ENCODE measurements around the gene TAX1BP1.

The TAX1BP1 gene

GRCh38 chr7:27739909-27740448 is at the start of gene TAX1BP1:
TSS of gene TAX1BP1 (plus strand) at chr7:27740162. CDS start at chr7:27748525, 8,363 bp downstream.
- DNase-seq = peak; percentile 92

- no peak for DNase-seq
Observed at GRCh38 chr7:27690649-27691048, 49.3 kb upstream of the TAX1BP1 start.

GRCh38 chr7:27693794-27694193 is 46.2 kb upstream of the TAX1BP1 start:
- no peak for DNase-seq

- no peak for DNase-seq
Observed at GRCh38 chr7:27695096-27695495, 44.9 kb upstream of the TAX1BP1 start.

GRCh38 chr7:27697861-27698430 is 42.0 kb upstream of the TAX1BP1 start:
- DNase-seq = no peak

- DNase-seq = no peak
Observed at GRCh38 chr7:27699751-27700150, 40.2 kb upstream of the TAX1BP1 start.

DNA sequence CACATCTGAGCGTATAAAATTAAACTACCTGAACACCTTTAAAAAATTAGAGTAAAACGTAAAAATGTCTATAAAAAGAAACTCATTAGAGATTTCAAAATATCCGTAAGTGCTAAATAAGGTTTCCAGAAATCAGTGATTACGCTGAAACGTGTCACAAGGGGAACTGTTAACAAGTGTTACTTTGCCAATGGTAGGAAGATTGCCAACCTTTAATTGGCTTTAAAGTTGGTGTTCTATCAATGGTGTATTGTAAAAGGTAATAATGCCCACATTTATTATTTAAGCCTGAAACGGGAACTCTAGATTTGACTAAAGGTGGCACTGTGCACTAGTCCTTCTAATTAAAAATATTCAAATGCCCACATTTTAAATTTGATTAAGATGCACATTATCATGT is 39.5 kb upstream of the TAX1BP1 start:
- no peak for DNase-seq

- DNase-seq = no peak
Observed at GRCh38 chr7:27703181-27703580, 36.8 kb upstream of the TAX1BP1 start.

DNA sequence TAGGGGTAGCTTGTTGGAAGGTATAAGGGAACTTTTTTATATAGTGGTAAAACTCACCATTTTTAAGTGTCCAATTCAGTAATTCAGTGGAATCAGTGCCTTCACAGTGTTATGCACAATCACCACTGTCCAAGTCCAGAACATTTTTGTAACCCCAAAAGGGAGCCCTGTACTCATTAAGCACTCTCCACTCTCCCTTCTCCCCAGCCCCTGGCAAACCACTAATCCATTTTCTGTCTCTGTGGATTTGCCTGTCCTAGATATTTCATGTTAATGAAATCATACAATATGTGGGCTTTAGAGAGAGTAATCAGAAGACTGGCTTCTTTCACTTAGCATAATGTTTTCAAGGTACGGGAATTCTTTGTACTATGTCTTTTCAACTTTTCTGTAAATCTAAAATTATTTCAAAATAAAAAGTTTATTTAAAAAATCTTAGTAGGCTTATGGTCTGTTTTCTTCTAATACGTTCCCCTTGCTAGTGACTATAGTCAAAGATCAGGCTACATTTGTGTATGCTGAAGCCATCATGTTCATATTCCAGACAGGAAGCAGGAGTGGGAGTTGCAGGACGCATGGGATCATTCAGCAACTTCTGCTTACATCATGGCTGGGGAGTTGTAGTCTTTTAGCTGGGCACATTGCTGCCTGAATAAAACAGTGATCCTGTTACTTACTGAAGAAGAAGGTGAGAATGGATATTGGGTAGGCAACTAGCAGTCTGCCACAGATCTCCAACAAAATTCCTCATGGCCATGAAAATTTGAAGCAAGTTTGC is 35.4 kb upstream of the TAX1BP1 start:
- no peak for DNase-seq

DNA sequence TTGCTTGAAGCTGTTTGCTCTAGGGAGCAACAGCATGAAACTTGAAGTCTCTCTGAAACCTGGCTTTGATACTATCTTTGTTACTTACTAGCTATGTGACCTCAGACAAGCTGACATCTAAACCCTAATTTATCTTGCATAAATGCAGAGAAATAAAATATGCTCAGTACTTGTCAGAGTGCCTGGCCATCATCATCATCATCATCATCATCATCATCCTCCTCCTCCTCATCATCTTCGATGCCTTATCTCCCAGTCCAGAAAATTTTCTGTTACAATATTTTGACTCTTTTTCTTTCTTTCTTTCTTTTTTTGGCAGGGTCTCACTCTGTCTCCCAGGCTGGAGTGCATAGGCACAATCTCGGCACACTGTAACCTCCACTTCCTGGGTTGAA is 34.8 kb upstream of the TAX1BP1 start:
- no peak for DNase-seq

GRCh38 chr7:27708485-27708884 is 31.5 kb upstream of the TAX1BP1 start:
- DNase-seq = no peak

GRCh38 chr7:27709137-27710075 is 30.6 kb upstream of the TAX1BP1 start:
- no peak for DNase-seq

DNA sequence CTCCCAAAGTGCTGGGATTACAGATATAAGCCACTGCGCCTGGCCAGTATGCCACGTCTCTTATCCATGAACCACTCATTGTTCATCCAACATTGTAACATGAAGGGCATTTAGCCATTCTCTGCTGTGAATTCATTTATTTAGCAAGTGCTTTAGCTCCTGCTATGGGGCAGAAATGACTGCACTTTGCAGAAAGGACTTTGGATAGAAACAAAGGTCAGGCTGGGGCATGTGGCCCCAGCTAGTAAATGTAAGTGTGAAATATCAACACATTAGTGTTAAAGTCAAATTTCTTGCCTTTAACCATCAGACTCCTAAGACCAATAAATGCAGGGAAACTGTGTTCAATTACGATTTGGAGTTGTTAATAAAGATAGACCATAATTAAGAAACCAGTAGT is 27.7 kb upstream of the TAX1BP1 start:
- no peak for DNase-seq

GRCh38 chr7:27714831-27715444 is 25.0 kb upstream of the TAX1BP1 start:
- no peak for DNase-seq

DNA sequence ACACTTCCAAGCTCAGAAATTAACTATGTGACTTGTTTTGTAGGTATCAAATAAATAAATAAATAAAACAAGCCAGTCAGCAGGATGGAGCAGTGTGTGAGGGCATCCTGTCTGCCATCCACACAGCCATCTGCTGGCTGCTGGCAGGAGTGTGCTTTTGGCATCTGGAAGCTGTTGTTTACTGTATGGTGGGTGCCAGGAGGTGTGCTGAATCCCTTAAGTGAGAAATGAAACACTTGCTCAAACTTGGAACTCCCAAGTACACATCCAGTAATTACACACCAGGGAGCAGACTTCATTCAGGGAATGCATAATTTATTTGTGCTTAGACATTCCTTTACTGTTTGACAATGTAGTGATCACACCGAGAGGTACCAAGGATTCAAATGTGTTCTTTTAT is 16.9 kb upstream of the TAX1BP1 start:
- no peak for DNase-seq

- no peak for DNase-seq
Observed at GRCh38 chr7:27727058-27727457, 12.9 kb upstream of the TAX1BP1 start.

DNA sequence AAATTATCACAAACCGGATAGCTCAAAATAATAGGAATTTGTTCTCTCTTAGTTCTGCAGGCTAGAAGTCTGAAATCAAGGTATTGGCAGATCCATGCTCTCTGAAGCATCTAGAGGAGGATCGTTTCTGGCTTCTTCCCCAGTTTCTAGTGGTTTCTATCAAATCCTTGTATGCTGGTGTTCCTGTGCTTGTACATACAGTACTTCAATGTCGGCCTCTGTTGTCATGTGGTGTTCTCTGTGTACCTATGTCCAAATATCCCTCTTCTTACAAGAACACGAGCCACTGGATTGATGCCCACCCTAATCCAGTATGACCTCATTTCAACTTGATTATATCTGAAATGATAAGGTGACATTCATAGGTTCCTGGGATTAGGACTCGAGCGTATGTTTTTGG is 9.8 kb upstream of the TAX1BP1 start:
- DNase-seq = no peak

- DNase-seq = no peak
Observed at GRCh38 chr7:27734583-27734982, 5.4 kb upstream of the TAX1BP1 start.

GRCh38 chr7:27735165-27735564 is 4.8 kb upstream of the TAX1BP1 start:
- no peak for DNase-seq

GRCh38 chr7:27735831-27736230 is 4.1 kb upstream of the TAX1BP1 start:
- no peak for DNase-seq

DNA sequence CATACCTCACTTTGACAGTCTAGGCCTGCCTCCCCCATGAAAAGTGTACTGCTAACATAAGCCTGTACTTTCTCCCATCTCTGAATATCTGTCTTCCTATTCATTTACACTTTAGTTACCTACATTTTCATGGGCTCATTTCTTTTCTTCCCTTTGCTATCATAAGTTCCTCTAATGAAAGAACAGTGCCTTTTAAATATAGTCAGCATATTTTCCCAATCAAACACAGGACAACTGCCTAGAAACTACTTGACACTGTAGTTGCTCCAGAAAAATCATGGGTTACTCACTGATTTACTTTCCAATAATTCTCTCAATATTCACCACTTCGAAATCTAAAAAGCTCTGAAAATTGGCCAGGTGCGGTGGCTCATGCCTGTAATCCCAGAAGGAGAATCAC is 2.8 kb upstream of the TAX1BP1 start:
- DNase-seq = no peak

GRCh38 chr7:27737616-27738015 is 2.3 kb upstream of the TAX1BP1 start:
- no peak for DNase-seq
